HEK293 (cell line): ENCODE results near the gene NHS.

Source experiments
- CTCF ChIA-PET: fragments of 350-600 bp; formaldehyde crosslinking; extraction: SDS; loops from one replicate; lab custom pipeline; 2021; ENCODE audit warnings: antibody characterized with exemption; lab: Yijun Ruan, JAX
- POLR2A ChIA-PET: fragments of 300-600 bp; formaldehyde crosslinking; extraction: SDS; loops from one replicate; lab custom pipeline; 2020; ENCODE audit warnings: antibody characterized with exemption, inconsistent platforms; lab: Yijun Ruan, JAX
- H3K27ac ChIP-seq: fragments of 200-500 bp; sonication (Bioruptor generic); 2 replicates; pipeline ENCODE4 v1.5.1; 2014; ENCODE audit warnings: low read depth, low read length, control low read depth, inconsistent platforms; ENCODE audit errors: extremely low read depth
- H3K36me3 ChIP-seq, 2 experiments: fragments of 200-500 bp in 1 of 2; sonication (Bioruptor generic) in 1 of 2; 1 replicate in 1 of 2; 2 replicates in 1 of 2; pipeline ENCODE4 v1.5.1; 2014 to 2017; ENCODE audit warnings: inconsistent platforms in 2 of 2, low read length in 2 of 2; ENCODE audit not compliant: control insufficient read depth in 2 of 2, insufficient read depth in 1 of 2
- H3K4me1 ChIP-seq: fragments of 200-500 bp; sonication (Bioruptor generic); 2 replicates; pipeline ENCODE4 v1.5.1; 2014; ENCODE audit warnings: mild to moderate bottlenecking, low read length, inconsistent platforms; ENCODE audit not compliant: control insufficient read depth, insufficient read depth
- H3K4me3 ChIP-seq: 2 replicates; pipeline ENCODE4 v1.5.1; 2011; ENCODE audit warnings: low read depth, mild to moderate bottlenecking, control low read depth, low read length, moderate library complexity
- H3K9me3 ChIP-seq: fragments of 200-500 bp; sonication (Bioruptor generic); 2 replicates; pipeline ENCODE4 v1.5.1; 2014; ENCODE audit warnings: low read depth, low read length, inconsistent platforms; ENCODE audit not compliant: control insufficient read depth, insufficient read depth
- BCL11B ChIP-seq: fragments of 450-650 bp; formaldehyde crosslinking; IDR thresholded peaks from 2 replicates; pipeline ENCODE4 v1.5.1; 2016; ENCODE audit warnings: low read depth, missing biosample characterization, missing genetic modification characterization
- CTCF ChIP-seq: fragments of 450-650 bp; formaldehyde crosslinking; IDR thresholded peaks from 2 replicates; pipeline ENCODE4 v1.5.1; 2016; ENCODE audit warnings: missing biosample characterization, missing genetic modification characterization
- HIC1 ChIP-seq: fragments of 450-650 bp; formaldehyde crosslinking; IDR thresholded peaks from 2 replicates; pipeline ENCODE4 v1.5.1; 2016; ENCODE audit warnings: missing biosample characterization, missing genetic modification characterization
- OSR2 ChIP-seq: fragments of 450-650 bp; formaldehyde crosslinking; IDR thresholded peaks from 2 replicates; pipeline ENCODE4 v1.5.1; 2016; ENCODE audit warnings: missing biosample characterization, missing genetic modification characterization
- SP3 ChIP-seq: fragments of 450-650 bp; formaldehyde crosslinking; IDR thresholded peaks from 2 replicates; pipeline ENCODE4 v1.5.1; 2016; ENCODE audit warnings: missing biosample characterization, missing genetic modification characterization
- TCF7L2 ChIP-seq: IDR thresholded peaks from 2 replicates; pipeline ENCODE4 v1.6.1; 2011; ENCODE audit warnings: low read depth, mild to moderate bottlenecking, inconsistent platforms, low read length, moderate library complexity, borderline replicate concordance
- ZBTB11 ChIP-seq: fragments of 450-650 bp; formaldehyde crosslinking; conservative IDR thresholded peaks from 2 replicates; pipeline ENCODE4 v1.5.1; 2016; ENCODE audit warnings: low read depth, missing biosample characterization, missing genetic modification characterization
- ZBTB8A ChIP-seq: fragments of 450-650 bp; formaldehyde crosslinking; IDR thresholded peaks from 2 replicates; pipeline ENCODE4 v1.5.1; 2016; ENCODE audit warnings: missing biosample characterization, missing genetic modification characterization
- ZEB2 ChIP-seq: fragments of 450-650 bp; formaldehyde crosslinking; IDR thresholded peaks from 2 replicates; pipeline ENCODE4 v1.5.1; 2016; ENCODE audit warnings: missing biosample characterization, missing genetic modification characterization
- ZFP69B ChIP-seq: fragments of 450-650 bp; formaldehyde crosslinking; IDR thresholded peaks from 2 replicates; pipeline ENCODE4 v1.5.1; 2016; ENCODE audit warnings: missing biosample characterization, missing genetic modification characterization
- ZNF121 ChIP-seq: fragments of 450-650 bp; formaldehyde crosslinking; IDR thresholded peaks from 2 replicates; pipeline ENCODE4 v1.5.1; 2016; ENCODE audit warnings: missing biosample characterization, missing genetic modification characterization
- ZNF169 ChIP-seq: fragments of 450-650 bp; formaldehyde crosslinking; IDR thresholded peaks from 2 replicates; pipeline ENCODE4 v1.5.1; 2016; ENCODE audit warnings: missing biosample characterization, missing genetic modification characterization
- ZNF324 ChIP-seq: fragments of 450-650 bp; formaldehyde crosslinking; IDR thresholded peaks from 2 replicates; pipeline ENCODE4 v1.5.1; 2016; ENCODE audit warnings: missing biosample characterization, missing genetic modification characterization
- ZNF521 ChIP-seq: fragments of 450-650 bp; formaldehyde crosslinking; IDR thresholded peaks from 2 replicates; pipeline ENCODE4 v1.5.1; 2017; ENCODE audit warnings: missing biosample characterization, mild to moderate bottlenecking, missing genetic modification characterization
- ZNF558 ChIP-seq: fragments of 450-650 bp; formaldehyde crosslinking; IDR thresholded peaks from 2 replicates; pipeline ENCODE4 v1.5.1; 2016; ENCODE audit warnings: missing biosample characterization, missing genetic modification characterization
- ZNF600 ChIP-seq: fragments of 450-650 bp; formaldehyde crosslinking; IDR thresholded peaks from 2 replicates; pipeline ENCODE4 v1.5.1; 2016; ENCODE audit warnings: missing biosample characterization, missing genetic modification characterization
- ZNF677 ChIP-seq: fragments of 450-650 bp; IDR thresholded peaks from 2 replicates; pipeline ENCODE4 v1.5.0; 2018; ENCODE audit warnings: missing biosample characterization, mild to moderate bottlenecking, missing genetic modification characterization, moderate library complexity
- ZNF792 ChIP-seq: fragments of 450-650 bp; formaldehyde crosslinking; IDR thresholded peaks from 2 replicates; pipeline ENCODE4 v1.5.1; 2016; ENCODE audit warnings: missing biosample characterization, missing genetic modification characterization
- TF ChIP-seq, protein P1 (sequence below): fragments of 450-650 bp; formaldehyde crosslinking; IDR thresholded peaks from 2 replicates; pipeline ENCODE4 v1.5.1; 2016; ENCODE audit warnings: missing biosample characterization, missing genetic modification characterization
- TF ChIP-seq, protein P2 (sequence below): fragments of 450-650 bp; formaldehyde crosslinking; IDR thresholded peaks from 2 replicates; pipeline ENCODE4 v1.5.1; 2017; ENCODE audit warnings: missing biosample characterization, missing genetic modification characterization
- TF ChIP-seq, protein P3 (sequence below): fragments of 450-650 bp; formaldehyde crosslinking; IDR thresholded peaks from 2 replicates; pipeline ENCODE4 v1.5.1; 2017; ENCODE audit warnings: missing biosample characterization, mild to moderate bottlenecking, missing genetic modification characterization, moderate library complexity

Gene NHS

DNA sequence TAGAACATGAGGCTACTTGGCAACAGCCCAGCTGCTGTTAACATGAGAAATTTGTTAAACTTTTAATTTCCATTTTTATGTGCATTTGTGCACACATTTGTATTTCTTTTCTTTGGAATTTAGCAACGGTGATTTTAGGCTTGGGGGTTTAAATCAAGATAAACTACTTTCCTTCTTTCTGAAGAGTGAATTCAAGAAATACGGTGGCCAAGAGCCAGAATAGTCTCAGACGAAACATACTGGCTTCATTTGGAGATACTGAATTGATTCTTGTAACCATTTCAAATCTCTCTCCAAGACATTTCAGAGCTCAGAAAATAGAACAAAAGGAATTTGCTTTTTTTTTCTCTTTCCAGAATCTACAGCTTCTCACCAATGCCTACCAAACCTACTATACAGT, 228.2 kb downstream of the NHS start (continued):
- TF ChIP-seq HIC1 (tag by site-specific recombination) (no peak), CTCF (tag by site-specific recombination) (no peak), ZNF677 (tag by site-specific recombination) (no peak), TCF7L2 (no peak), ZNF324 (tag by site-specific recombination) (no peak)
- TF ChIP-seq, protein P1, sequence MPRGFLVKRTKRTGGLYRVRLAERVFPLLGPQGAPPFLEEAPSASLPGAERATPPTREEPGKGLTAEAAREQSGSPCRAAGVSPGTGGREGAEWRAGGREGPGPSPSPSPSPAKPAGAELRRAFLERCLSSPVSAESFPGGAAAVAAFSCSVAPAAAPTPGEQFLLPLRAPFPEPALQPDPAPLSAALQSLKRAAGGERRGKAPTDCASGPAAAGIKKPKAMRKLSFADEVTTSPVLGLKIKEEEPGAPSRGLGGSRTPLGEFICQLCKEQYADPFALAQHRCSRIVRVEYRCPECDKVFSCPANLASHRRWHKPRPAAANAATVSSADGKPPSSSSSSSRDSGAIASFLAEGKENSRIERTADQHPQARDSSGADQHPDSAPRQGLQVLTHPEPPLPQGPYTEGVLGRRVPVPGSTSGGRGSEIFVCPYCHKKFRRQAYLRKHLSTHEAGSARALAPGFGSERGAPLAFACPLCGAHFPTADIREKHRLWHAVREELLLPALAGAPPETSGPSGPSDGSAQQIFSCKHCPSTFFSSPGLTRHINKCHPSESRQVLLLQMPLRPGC (tag by site-specific recombination) = no peak
- TF ChIP-seq, protein P2, sequence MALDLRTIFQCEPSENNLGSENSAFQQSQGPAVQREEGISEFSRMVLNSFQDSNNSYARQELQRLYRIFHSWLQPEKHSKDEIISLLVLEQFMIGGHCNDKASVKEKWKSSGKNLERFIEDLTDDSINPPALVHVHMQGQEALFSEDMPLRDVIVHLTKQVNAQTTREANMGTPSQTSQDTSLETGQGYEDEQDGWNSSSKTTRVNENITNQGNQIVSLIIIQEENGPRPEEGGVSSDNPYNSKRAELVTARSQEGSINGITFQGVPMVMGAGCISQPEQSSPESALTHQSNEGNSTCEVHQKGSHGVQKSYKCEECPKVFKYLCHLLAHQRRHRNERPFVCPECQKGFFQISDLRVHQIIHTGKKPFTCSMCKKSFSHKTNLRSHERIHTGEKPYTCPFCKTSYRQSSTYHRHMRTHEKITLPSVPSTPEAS (tag by site-specific recombination) = no peak

- H3K4me1 ChIP-seq = peaks cover 10% of the 10 kb centered on the region; the same call in 1 of the 2 replicates
- CTCF ChIA-PET = no interaction called here
- no peak overlapping the region for H3K4me3 ChIP-seq
- no peaks in the 10 kb centered on the region for H3K9me3 ChIP-seq
- no peaks in the 10 kb centered on the region for H3K36me3 ChIP-seq
- POLR2A ChIA-PET = no interaction called here
- H3K27ac ChIP-seq = no peak overlapping the region
- no peak for TF ChIP-seq OSR2 (tag by site-specific recombination)
- TF ChIP-seq ZNF792 = no peak
- no peak for TF ChIP-seq ZNF558 (tag by site-specific recombination)
- TF ChIP-seq, protein P3, sequence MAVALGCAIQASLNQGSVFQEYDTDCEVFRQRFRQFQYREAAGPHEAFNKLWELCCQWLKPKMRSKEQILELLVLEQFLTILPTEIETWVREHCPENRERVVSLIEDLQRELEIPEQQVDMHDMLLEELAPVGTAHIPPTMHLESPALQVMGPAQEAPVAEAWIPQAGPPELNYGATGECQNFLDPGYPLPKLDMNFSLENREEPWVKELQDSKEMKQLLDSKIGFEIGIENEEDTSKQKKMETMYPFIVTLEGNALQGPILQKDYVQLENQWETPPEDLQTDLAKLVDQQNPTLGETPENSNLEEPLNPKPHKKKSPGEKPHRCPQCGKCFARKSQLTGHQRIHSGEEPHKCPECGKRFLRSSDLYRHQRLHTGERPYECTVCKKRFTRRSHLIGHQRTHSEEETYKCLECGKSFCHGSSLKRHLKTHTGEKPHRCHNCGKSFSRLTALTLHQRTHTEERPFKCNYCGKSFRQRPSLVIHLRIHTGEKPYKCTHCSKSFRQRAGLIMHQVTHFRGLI = no peak
- TF ChIP-seq ZNF600 = no peak
- no peak for TF ChIP-seq ZBTB8A (tag by site-specific recombination)
- TF ChIP-seq SP3 = no peak
- no peak for TF ChIP-seq BCL11B (tag by site-specific recombination)
- no peak for TF ChIP-seq ZNF121
- no peak for TF ChIP-seq ZNF521
- no peak for TF ChIP-seq ZNF169 (tag by site-specific recombination)
- no peak for TF ChIP-seq ZEB2 (tag by site-specific recombination)
- no peak for TF ChIP-seq ZFP69B (tag by site-specific recombination)
- no peak for TF ChIP-seq ZBTB11 (tag by site-specific recombination)
Observed at GRCh38 chrX:17605676-17606075, 230.7 kb downstream of the NHS start.
